Measurements from ENCODE around the gene PTPRD.

Gene PTPRD

DNA sequence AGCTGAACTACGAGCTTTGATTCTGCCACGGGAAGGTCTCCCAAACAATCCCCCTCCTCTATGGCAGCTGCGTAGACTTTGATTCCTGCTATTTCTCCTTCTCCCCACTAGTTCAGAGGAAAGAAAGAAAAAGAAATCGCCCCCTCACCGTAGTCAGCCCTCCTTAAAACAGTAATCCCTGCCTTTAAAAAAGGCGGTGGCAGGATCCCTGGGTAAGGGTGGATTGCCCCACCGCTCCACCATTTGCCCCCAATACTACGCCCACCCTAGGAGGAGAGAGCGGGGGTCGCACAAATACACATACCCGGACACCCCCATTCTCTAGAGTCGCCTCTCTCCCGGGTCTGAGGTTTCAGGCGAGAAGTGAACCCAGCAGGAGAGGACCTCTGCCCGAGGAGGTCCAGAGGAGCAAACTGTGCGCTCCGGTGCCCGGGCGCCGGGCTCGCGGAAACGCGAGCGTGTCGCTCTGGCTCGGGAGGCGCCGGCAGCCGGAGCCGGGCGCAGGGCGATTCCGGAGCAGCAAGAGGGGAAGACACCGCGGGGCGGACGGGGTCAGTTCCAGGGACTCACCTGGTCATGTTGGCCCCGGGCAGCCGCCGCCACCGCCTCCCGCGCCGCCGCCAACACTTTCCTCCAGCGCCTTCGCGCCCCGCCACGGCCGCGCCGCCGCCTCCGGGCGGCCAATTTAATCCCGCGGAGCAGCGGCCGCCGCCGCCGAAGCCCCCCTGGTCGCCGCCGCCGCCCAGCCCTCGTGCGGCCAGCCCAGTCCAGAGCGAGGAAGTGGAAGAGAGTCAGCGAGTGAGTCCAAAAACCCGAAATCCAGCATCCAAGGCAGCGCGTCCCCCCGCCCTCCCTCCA lies 1755.5 kb downstream of the PTPRD start:
- no peak overlapping the region for H3K4me2 ChIP-seq (ENCODE audit: low read depth, low read length, poor library complexity, severe bottlenecking)
- H3K4me3 ChIP-seq (ENCODE audit: insufficient read depth, low read length, poor library complexity, severe bottlenecking) = no peak overlapping the region
- H3K27me3 ChIP-seq (ENCODE audit: low read length) = no peaks in the 10 kb centered on the region
- H3K79me2 ChIP-seq (ENCODE audit: insufficient read depth, low read length) = no peaks in the 10 kb centered on the region
- no peaks in the 10 kb centered on the region for H3K9me3 ChIP-seq (ENCODE audit: insufficient read depth, low read length)
- H2AFZ ChIP-seq (ENCODE audit: low read depth, low read length, severe bottlenecking) = no peak overlapping the region
- no peaks in the 10 kb centered on the region for H3F3A ChIP-seq (ENCODE audit: insufficient read depth)
- no peaks in the 10 kb centered on the region for H3K36me3 ChIP-seq (ENCODE audit: low read length)
- H3K27ac ChIP-seq (ENCODE audit: low read depth, low read length) = no peak overlapping the region
- TF ChIP-seq, protein P1, sequence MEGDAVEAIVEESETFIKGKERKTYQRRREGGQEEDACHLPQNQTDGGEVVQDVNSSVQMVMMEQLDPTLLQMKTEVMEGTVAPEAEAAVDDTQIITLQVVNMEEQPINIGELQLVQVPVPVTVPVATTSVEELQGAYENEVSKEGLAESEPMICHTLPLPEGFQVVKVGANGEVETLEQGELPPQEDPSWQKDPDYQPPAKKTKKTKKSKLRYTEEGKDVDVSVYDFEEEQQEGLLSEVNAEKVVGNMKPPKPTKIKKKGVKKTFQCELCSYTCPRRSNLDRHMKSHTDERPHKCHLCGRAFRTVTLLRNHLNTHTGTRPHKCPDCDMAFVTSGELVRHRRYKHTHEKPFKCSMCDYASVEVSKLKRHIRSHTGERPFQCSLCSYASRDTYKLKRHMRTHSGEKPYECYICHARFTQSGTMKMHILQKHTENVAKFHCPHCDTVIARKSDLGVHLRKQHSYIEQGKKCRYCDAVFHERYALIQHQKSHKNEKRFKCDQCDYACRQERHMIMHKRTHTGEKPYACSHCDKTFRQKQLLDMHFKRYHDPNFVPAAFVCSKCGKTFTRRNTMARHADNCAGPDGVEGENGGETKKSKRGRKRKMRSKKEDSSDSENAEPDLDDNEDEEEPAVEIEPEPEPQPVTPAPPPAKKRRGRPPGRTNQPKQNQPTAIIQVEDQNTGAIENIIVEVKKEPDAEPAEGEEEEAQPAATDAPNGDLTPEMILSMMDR (IDR thresholded peaks at IDR 0.05; ENCODE audit: insufficient read depth, low read length, poor library complexity, severe bottlenecking) = no peak
- TF ChIP-seq EZH2phosphoT487 (conservative IDR thresholded peaks at IDR 0.05; ENCODE audit: low read length) = no peak
- H3K9me2 ChIP-seq (replicated peaks; ENCODE audit: insufficient read depth, low read length) = no peaks in the 10 kb centered on the region
- no peak overlapping the region for H3K9ac ChIP-seq (ENCODE audit: low read length)
- H4K20me1 ChIP-seq (ENCODE audit: low read depth, low read length) = 0 out of 2 replicates have a peak, but pooled peaks cover 3% of the 10 kb centered on the region

DNA sequence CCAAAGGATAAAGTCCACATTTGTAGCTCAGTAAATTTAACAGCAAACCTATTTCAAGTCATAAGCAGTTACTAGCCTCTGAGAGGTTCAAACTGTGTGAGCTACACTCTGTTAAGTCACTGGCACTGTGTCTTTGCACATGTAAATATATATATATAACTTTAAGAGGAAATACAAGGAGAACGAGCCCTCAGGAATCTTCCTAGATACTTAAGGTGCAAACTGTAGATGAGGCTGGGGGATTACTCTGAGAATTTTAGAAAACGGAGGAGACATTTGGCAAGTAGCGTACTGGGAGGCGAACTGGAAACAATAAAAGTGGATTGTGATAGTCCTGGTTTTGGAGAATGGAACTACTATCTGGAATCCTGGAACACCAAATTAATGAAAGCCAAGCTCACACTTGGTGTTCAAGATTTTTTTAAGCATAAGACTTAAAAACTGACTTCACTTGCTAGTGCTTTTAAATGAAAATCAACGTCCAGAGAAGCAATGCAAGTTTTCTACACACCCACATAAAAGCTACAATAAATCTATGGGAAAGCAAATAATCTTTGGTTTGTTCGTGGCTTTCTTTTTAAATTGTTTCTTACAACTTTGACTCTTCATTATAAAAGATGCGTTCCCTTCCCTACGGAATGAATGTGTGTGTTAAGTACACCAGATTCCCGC lies 1756.3 kb downstream of the PTPRD start:
- Histone ChIP-seq H2AFZ (ENCODE audit: low read depth, low read length, severe bottlenecking) (no peak overlapping the region), H3K36me3 (ENCODE audit: low read length) (no peaks in the 10 kb centered on the region), H3K9me3 (ENCODE audit: insufficient read depth, low read length) (no peaks in the 10 kb centered on the region), H4K20me1 (ENCODE audit: low read depth, low read length) (0 out of 2 replicates have a peak, but pooled peaks cover 3% of the 10 kb centered on the region), H3K9ac (ENCODE audit: low read length) (no peak overlapping the region), H3K79me2 (ENCODE audit: insufficient read depth, low read length) (no peaks in the 10 kb centered on the region), H3K27ac (ENCODE audit: low read depth, low read length) (no peak overlapping the region), H3K4me2 (ENCODE audit: low read depth, low read length, poor library complexity, severe bottlenecking) (no peak overlapping the region), H3K9me2 (replicated peaks; ENCODE audit: insufficient read depth, low read length) (no peaks in the 10 kb centered on the region), H3K27me3 (ENCODE audit: low read length) (no peaks in the 10 kb centered on the region), H3F3A (ENCODE audit: insufficient read depth) (no peaks in the 10 kb centered on the region), H3K4me3 (ENCODE audit: insufficient read depth, low read length, poor library complexity, severe bottlenecking) (no peak overlapping the region)
- TF ChIP-seq, protein P1 (IDR thresholded peaks at IDR 0.05; ENCODE audit: insufficient read depth, low read length, poor library complexity, severe bottlenecking) = no peak
- TF ChIP-seq EZH2phosphoT487 (conservative IDR thresholded peaks at IDR 0.05; ENCODE audit: low read length) = no peak

DNA sequence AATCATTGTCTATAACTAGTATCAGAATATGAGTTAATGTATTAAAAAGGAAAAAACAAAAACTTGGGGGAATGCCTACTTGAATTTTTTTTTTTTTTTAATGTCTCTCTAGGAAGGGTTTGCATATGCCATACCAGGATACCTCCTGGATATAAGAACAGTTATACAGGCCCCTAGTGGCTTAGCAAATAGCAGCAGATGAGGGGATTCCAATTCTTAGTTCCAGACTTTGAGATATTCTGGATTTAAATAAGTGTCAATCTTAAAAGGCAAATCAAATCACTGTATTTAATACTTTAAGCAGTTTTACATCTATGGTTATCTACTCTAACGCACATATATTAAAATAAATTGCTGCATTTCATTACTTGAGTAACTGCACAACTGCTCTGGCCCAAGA lies 1757.8 kb downstream of the PTPRD start:
- Histone ChIP-seq H3K9me3 (ENCODE audit: insufficient read depth, low read length) (no peaks in the 10 kb centered on the region), H3K9ac (ENCODE audit: low read length) (no peak overlapping the region), H3K4me3 (ENCODE audit: insufficient read depth, low read length, poor library complexity, severe bottlenecking) (no peak overlapping the region), H3K4me2 (ENCODE audit: low read depth, low read length, poor library complexity, severe bottlenecking) (no peak overlapping the region), H2AFZ (ENCODE audit: low read depth, low read length, severe bottlenecking) (no peak overlapping the region), H4K20me1 (ENCODE audit: low read depth, low read length) (0 out of 2 replicates have a peak, but pooled peaks cover 3% of the 10 kb centered on the region), H3K79me2 (ENCODE audit: insufficient read depth, low read length) (no peaks in the 10 kb centered on the region), H3K27ac (ENCODE audit: low read depth, low read length) (no peak overlapping the region), H3K36me3 (ENCODE audit: low read length) (no peaks in the 10 kb centered on the region), H3K9me2 (replicated peaks; ENCODE audit: insufficient read depth, low read length) (no peaks in the 10 kb centered on the region), H3F3A (ENCODE audit: insufficient read depth) (no peaks in the 10 kb centered on the region), H3K27me3 (ENCODE audit: low read length) (no peaks in the 10 kb centered on the region)
- TF ChIP-seq, protein P1 (IDR thresholded peaks at IDR 0.05; ENCODE audit: insufficient read depth, low read length, poor library complexity, severe bottlenecking) = no peak
- TF ChIP-seq EZH2phosphoT487 (conservative IDR thresholded peaks at IDR 0.05; ENCODE audit: low read length) = no peak
